GM18517 (cell line): ENCODE measurements around the gene RPSA.
A peak's percentile ranks its signal among the peaks of the same experiment; 100 is the strongest.
"Not testable (repeated sequence)": the region's sequence is repeated elsewhere in the genome, so short reads cannot be mapped to it uniquely, and the experiment has no call there.

ENCODE experiments used
- ATAC-seq: cut with Tn5 transposase; IDR thresholded peaks from one replicate; pipeline ENCODE4 v1.9.1; 2021; ENCODE audit warnings: mild to moderate bottlenecking, moderate library complexity; ENCODE audit not compliant: unreplicated experiment

RPSA gene

GRCh38 chr3:39406368-39407258, at the start of gene RPSA:
Gene RPSA (plus strand): TSS chr3:39406720. CDS start chr3:39407654, 934 bp downstream.
- ATAC-seq = peak; percentile 92

- no peak for ATAC-seq
Observed at GRCh38 chr3:39358333-39358732, 48.2 kb upstream of the RPSA start.

- no peak for ATAC-seq
Observed at GRCh38 chr3:39361252-39361927, 45.1 kb upstream of the RPSA start.

GRCh38 chr3:39362192-39362591, 44.3 kb upstream of the RPSA start:
- ATAC-seq = no peak

- no peak for ATAC-seq
Observed at GRCh38 chr3:39362812-39363211, 43.7 kb upstream of the RPSA start.

- ATAC-seq = not testable (repeated sequence)
Observed at GRCh38 chr3:39370450-39370849, 36.1 kb upstream of the RPSA start.

- ATAC-seq = no peak
Observed at GRCh38 chr3:39372833-39373232, 33.7 kb upstream of the RPSA start.

GRCh38 chr3:39376959-39377634, 29.4 kb upstream of the RPSA start:
- ATAC-seq = no peak

GRCh38 chr3:39378088-39378487, 28.4 kb upstream of the RPSA start:
- ATAC-seq = no peak

- no peak for ATAC-seq
Observed at GRCh38 chr3:39378957-39379777, 27.4 kb upstream of the RPSA start.

- no peak for ATAC-seq
Observed at GRCh38 chr3:39379778-39380155, 26.8 kb upstream of the RPSA start.

- no peak for ATAC-seq
Observed at GRCh38 chr3:39381432-39381831, 25.1 kb upstream of the RPSA start.

GRCh38 chr3:39383045-39383880, 23.3 kb upstream of the RPSA start, which contains the start of gene SLC25A38:
Gene SLC25A38 (plus strand): TSS chr3:39383370. CDS start chr3:39383725, 355 bp downstream.
- peak; percentile 74 for ATAC-seq

- ATAC-seq = peak; percentile 57
Observed at GRCh38 chr3:39383881-39384664, 22.4 kb upstream of the RPSA start.

GRCh38 chr3:39384665-39385000, 21.9 kb upstream of the RPSA start:
- no peak for ATAC-seq

- ATAC-seq = no peak
Observed at GRCh38 chr3:39385456-39386090, 20.9 kb upstream of the RPSA start.

GRCh38 chr3:39386318-39386717, 20.2 kb upstream of the RPSA start:
- ATAC-seq = no peak

GRCh38 chr3:39387411-39387975, 19.0 kb upstream of the RPSA start:
- no peak for ATAC-seq
